Endothelial cell of umbilical vein (primary cell): Measurements from ENCODE around the gene MN1.

Experiments
- EZH2 ChIP-seq: IDR thresholded peaks from 2 replicates; pipeline ENCODE4 v1.6.1; 2012; ENCODE audit warnings: borderline replicate concordance, low read depth, mild to moderate bottlenecking, moderate library complexity, low read length, inconsistent platforms; ENCODE audit not compliant: severe bottlenecking
- FOS ChIP-seq: IDR thresholded peaks from 2 replicates; pipeline ENCODE4 v1.6.1; 2011; ENCODE audit warnings: mild to moderate bottlenecking, low read length, moderate library complexity, borderline replicate concordance; ENCODE audit not compliant: insufficient read depth
- JUN ChIP-seq: IDR thresholded peaks from 2 replicates; pipeline ENCODE4 v1.6.1; 2011; ENCODE audit warnings: borderline replicate concordance, low read depth; ENCODE audit not compliant: insufficient read length, insufficient read depth
- MYC ChIP-seq: IDR thresholded peaks from one replicate; pipeline ENCODE4 v1.6.1; 2011; ENCODE audit warnings: mild to moderate bottlenecking, low read depth, low read length
- POLR2A ChIP-seq: IDR thresholded peaks from 2 replicates; pipeline ENCODE4 v1.6.1; 2012; ENCODE audit warnings: low read depth, mild to moderate bottlenecking, control low read depth, low read length
- POLR2AphosphoS5 ChIP-seq: IDR thresholded peaks from 2 replicates; pipeline ENCODE4 v1.6.1; 2012; ENCODE audit warnings: low read depth, mild to moderate bottlenecking, control low read depth, low read length, moderate library complexity; ENCODE audit not compliant: insufficient read depth
- TF ChIP-seq, protein P1 (sequence below), 2 donors: IDR thresholded peaks; 1 replicate in 1 of 2; 2 replicates in 1 of 2; pipeline ENCODE4 v1.5.1; 2011; ENCODE audit warnings: low read length in 2 of 2, mild to moderate bottlenecking in 2 of 2, moderate library complexity in 2 of 2, control low read depth in 1 of 2, inconsistent platforms in 1 of 2, low read depth in 1 of 2; ENCODE audit not compliant: insufficient read depth in 1 of 2; ENCODE audit errors: extremely low read depth in 1 of 2
- TF ChIP-seq, protein P2 (sequence below): IDR thresholded peaks from 2 replicates; pipeline ENCODE4 v1.6.1; 2011; ENCODE audit not compliant: insufficient read depth, insufficient read length

DNA sequence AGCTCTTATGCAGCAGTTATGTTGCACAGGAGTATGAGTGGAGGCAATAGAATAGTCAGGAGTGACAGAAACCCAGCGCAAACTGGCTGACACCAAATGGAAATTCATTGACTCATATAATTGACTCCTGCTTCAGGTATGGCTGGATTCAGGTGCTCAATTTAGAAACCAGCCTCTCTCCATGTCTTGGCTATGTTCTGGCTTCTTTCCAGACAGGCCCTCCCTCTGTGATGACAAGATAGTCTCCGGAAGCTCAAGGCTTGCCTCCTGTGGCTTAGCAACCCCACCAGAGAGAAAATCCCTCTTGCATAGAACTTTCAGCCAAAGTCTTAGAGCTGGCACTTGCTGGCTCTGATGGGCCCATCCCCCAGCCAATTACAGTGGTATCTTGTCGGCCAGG lies 28.1 kb upstream of the MN1 start:
- TF ChIP-seq EZH2 (no peak), POLR2A (no peak), POLR2AphosphoS5 (no peak), JUN (no peak), FOS (no peak), MYC (no peak)
- TF ChIP-seq, protein P1, sequence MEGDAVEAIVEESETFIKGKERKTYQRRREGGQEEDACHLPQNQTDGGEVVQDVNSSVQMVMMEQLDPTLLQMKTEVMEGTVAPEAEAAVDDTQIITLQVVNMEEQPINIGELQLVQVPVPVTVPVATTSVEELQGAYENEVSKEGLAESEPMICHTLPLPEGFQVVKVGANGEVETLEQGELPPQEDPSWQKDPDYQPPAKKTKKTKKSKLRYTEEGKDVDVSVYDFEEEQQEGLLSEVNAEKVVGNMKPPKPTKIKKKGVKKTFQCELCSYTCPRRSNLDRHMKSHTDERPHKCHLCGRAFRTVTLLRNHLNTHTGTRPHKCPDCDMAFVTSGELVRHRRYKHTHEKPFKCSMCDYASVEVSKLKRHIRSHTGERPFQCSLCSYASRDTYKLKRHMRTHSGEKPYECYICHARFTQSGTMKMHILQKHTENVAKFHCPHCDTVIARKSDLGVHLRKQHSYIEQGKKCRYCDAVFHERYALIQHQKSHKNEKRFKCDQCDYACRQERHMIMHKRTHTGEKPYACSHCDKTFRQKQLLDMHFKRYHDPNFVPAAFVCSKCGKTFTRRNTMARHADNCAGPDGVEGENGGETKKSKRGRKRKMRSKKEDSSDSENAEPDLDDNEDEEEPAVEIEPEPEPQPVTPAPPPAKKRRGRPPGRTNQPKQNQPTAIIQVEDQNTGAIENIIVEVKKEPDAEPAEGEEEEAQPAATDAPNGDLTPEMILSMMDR (IDR thresholded peaks at IDR 0.05; ENCODE audit: extremely low read depth in 1 of 2, insufficient read depth in 1 of 2, low read depth in 1 of 2, low read length in 2 of 2), result no peak
- TF ChIP-seq, protein P2, sequence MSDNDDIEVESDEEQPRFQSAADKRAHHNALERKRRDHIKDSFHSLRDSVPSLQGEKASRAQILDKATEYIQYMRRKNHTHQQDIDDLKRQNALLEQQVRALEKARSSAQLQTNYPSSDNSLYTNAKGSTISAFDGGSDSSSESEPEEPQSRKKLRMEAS, result no peak
